NCI-H2171 (cell line): Measurements from ENCODE around the gene C6orf141.
"Not testable (repeated sequence)": the region's sequence is repeated elsewhere in the genome, so short reads cannot be mapped to it uniquely, and the experiment has no call there.

ENCODE experiments used
- DNase-seq: peaks from one replicate; lab custom pipeline; 2025; lab: John Stamatoyannopoulos, UW

The C6orf141 gene

GRCh38 chr6:49576618-49577017, 26.1 kb downstream of the C6orf141 start:
- no peak for DNase-seq

GRCh38 chr6:49579649-49580048, 29.2 kb downstream of the C6orf141 start:
- no peak for DNase-seq

- DNase-seq, result no peak
Measured at GRCh38 chr6:49582529-49582928, 32.1 kb downstream of the C6orf141 start.

- DNase-seq, result not testable (repeated sequence)
Measured at GRCh38 chr6:49587262-49587661, 36.8 kb downstream of the C6orf141 start.
